HepG2 (cell line): ENCODE data around the gene ST14. TPM values are rescaled to one million over a fixed set of nuclear protein-coding genes. Genes with fewer than 3 reads are reported as not detected.

Experiments
- CBX2 ChIP-seq, 2 experiments: fragments of 200-600 bp in 1 of 2; sonication (generic); formaldehyde crosslinking in 1 of 2; IDR thresholded peaks; 2 replicates each; pipeline versions ENCODE4 v1.7.0 to v1.8.1; 2018 to 2022; ENCODE audit warnings: low read depth in 2 of 2, low read length in 1 of 2, mild to moderate bottlenecking in 1 of 2, missing genetic modification reagents in 1 of 2
- ESRRA ChIP-seq: sonication (generic); formaldehyde crosslinking; IDR thresholded peaks from 2 replicates; pipeline ENCODE4 v1.5.1; 2020; ENCODE audit warnings: mild to moderate bottlenecking, low read depth, missing genetic modification reagents
- FOSL2 ChIP-seq: sonication (generic); formaldehyde crosslinking; IDR thresholded peaks from 2 replicates; pipeline ENCODE4 v1.4.0; 2020; ENCODE audit warnings: missing genetic modification reagents
- FOXC1 ChIP-seq: sonication (generic); formaldehyde crosslinking; IDR thresholded peaks from 2 replicates; pipeline ENCODE4 v1.8.0; 2022; ENCODE audit warnings: mild to moderate bottlenecking, missing genetic modification reagents, borderline replicate concordance
- IRX3 ChIP-seq: sonication (generic); formaldehyde crosslinking; IDR thresholded peaks from 2 replicates; pipeline ENCODE4 v1.8.1; 2023; ENCODE audit warnings: mild to moderate bottlenecking, low read depth, missing genetic modification reagents, borderline replicate concordance
- MAFF ChIP-seq: IDR thresholded peaks from 2 replicates; pipeline ENCODE4 v1.6.1; 2011; ENCODE audit warnings: low read depth, low read length, improper control_type of control experiment
- PPARG ChIP-seq: conservative IDR thresholded peaks from 2 replicates; pipeline ENCODE4 v1.6.1; 2016; ENCODE audit warnings: missing biosample characterization, missing genetic modification reagents
- RBM22 ChIP-seq: fragments of 200-400 bp; formaldehyde crosslinking; optimal IDR thresholded peaks from 2 replicates; pipeline ENCODE3; 2017; ENCODE audit warnings: mild to moderate bottlenecking, low read length, moderate library complexity
- RXRB ChIP-seq: IDR thresholded peaks from 2 replicates; pipeline ENCODE4 v1.6.1; 2016; ENCODE audit warnings: borderline replicate concordance, missing genetic modification reagents, missing compliant biosample characterization
- SALL1 ChIP-seq: sonication (generic); formaldehyde crosslinking; IDR thresholded peaks from 2 replicates; pipeline ENCODE4 v1.8.0; 2022; ENCODE audit warnings: mild to moderate bottlenecking, missing genetic modification reagents
- STAG1 ChIP-seq: sonication (generic); formaldehyde crosslinking; IDR thresholded peaks from 2 replicates; pipeline ENCODE4 v1.4.0; 2020; ENCODE audit warnings: missing genetic modification reagents
- ZEB1 ChIP-seq: IDR thresholded peaks from 2 replicates; pipeline ENCODE4 v1.6.1; 2012; ENCODE audit warnings: mild to moderate bottlenecking, low read depth, inconsistent platforms; ENCODE audit not compliant: insufficient replicate concordance
- ZNF331 ChIP-seq: sonication (generic); formaldehyde crosslinking; IDR thresholded peaks from 2 replicates; pipeline ENCODE4 v1.4.0; 2020; ENCODE audit warnings: missing genetic modification reagents
- polyA plus RNA-seq, 8 experiments: library from polyadenylated mRNA; depleted of rRNA in 3 of 8; stranded (reverse) in 7 of 8; unstranded in 1 of 8; fragments of >200 nt; fragmentation: Illumina TruSeq in 4 of 8; extraction: Trizol in 4 of 8; gene quantifications; 2 replicates each; pipeline versions ENCODE4 v1.2.1 to v1.2.3, GENCODE V29; 2011 to 2016; ENCODE audit warnings: low read depth in 4 of 8, missing spikeins in 1 of 8, mixed read lengths in 1 of 8; ENCODE audit not compliant: insufficient read depth in 1 of 8
- total RNA-seq, 5 experiments: library from RNA; depleted of rRNA; stranded (reverse); fragments of >200 nt; fragmentation: Illumina TruSeq; extraction: Trizol; gene quantifications; 2 replicates each; pipeline ENCODE4 v1.2.3, GENCODE V29; 2016; ENCODE audit warnings: low read depth in 1 of 5
- TF ChIP-seq, protein P1 (sequence below): sonication (generic); formaldehyde crosslinking; IDR thresholded peaks from 2 replicates; pipeline ENCODE4 v1.4.0; 2020; ENCODE audit warnings: missing genetic modification reagents
- TF ChIP-seq, protein P2 (sequence below): sonication (generic); formaldehyde crosslinking; conservative IDR thresholded peaks from 2 replicates; pipeline ENCODE4 v1.4.0; 2020; ENCODE audit warnings: missing genetic modification reagents
- TF ChIP-seq, protein P3 (sequence below): fragments of 450-650 bp; IDR thresholded peaks from 2 replicates; pipeline ENCODE4 v1.6.1; 2016
- TF ChIP-seq, protein P4 (sequence below): sonication (generic); formaldehyde crosslinking; IDR thresholded peaks from 2 replicates; pipeline ENCODE4 v1.5.0; 2020; ENCODE audit warnings: mild to moderate bottlenecking, missing genetic modification reagents, borderline replicate concordance
- TF ChIP-seq, protein P5 (sequence below): IDR thresholded peaks from 2 replicates; pipeline ENCODE4 v1.6.1; 2016; ENCODE audit warnings: missing compliant biosample characterization, missing genetic modification reagents, borderline replicate concordance

Gene ST14
- total and polyA plus RNA-seq, 2 of the 13 experiments (the other 11 are each of a cell fraction or from before 2014, with no cell fraction given), result 0.88 to 1.4 TPM

DNA sequence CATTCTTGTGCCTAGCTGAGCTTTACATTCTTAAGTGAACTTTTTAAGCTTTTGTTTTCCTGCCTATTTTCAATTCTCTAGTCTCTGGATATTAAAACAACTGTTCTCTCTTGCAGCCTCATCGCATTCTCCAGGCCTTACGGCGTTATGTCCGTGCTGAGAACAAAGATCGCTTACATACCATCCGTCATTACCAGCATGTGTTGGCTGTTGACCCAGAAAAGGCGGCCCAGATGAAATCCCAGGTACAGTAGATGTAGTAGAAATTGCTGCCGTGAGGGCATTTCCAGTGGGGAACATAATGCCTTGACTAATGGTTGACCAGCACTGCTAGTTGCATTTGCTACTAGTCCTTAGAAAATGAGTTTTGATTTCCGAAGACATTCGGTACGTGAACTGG, 29.7 kb upstream of the ST14 start (continued):
- TF ChIP-seq, protein P1, sequence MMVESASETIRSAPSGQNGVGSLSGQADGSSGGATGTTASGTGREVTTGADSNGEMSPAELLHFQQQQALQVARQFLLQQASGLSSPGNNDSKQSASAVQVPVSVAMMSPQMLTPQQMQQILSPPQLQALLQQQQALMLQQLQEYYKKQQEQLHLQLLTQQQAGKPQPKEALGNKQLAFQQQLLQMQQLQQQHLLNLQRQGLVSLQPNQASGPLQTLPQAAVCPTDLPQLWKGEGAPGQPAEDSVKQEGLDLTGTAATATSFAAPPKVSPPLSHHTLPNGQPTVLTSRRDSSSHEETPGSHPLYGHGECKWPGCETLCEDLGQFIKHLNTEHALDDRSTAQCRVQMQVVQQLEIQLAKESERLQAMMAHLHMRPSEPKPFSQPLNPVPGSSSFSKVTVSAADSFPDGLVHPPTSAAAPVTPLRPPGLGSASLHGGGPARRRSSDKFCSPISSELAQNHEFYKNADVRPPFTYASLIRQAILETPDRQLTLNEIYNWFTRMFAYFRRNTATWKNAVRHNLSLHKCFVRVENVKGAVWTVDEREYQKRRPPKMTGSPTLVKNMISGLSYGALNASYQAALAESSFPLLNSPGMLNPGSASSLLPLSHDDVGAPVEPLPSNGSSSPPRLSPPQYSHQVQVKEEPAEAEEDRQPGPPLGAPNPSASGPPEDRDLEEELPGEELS (CRISPR knock-in tag), result peak; percentile 48; the same call in 1 of the 2 replicates
- TF ChIP-seq SALL1 (CRISPR knock-in tag) (peak; percentile 63), STAG1 (peak; percentile 37; the same call in 1 of the 2 replicates), IRX3 (CRISPR knock-in tag) (no peak), PPARG (CRISPR knock-in tag) (peak; percentile 56; the same call in 1 of the 2 replicates), RBM22 (peak; percentile 44), RXRB (CRISPR knock-in tag) (peak; percentile 58; the same call in 1 of the 2 replicates), FOXC1 (CRISPR knock-in tag) (no peak), CBX2 (IDR thresholded peaks at IDR 0.05; ENCODE audit: low read depth, low read length) (no peak), CBX2 (CRISPR knock-in tag; IDR thresholded peaks at IDR 0.05; ENCODE audit: low read depth) (no peak), FOSL2 (CRISPR knock-in tag) (peak; percentile 39; the same call in 1 of the 2 replicates), ZEB1 (no peak), ZNF331 (CRISPR knock-in tag) (0 out of 2 replicates have a peak, but pooled peaks have one; percentile 11), MAFF (0 out of 2 replicates have a peak, but pooled peaks have one; percentile 12), ESRRA (CRISPR knock-in tag) (0 out of 2 replicates have a peak, but pooled peaks have one; percentile 29)
- TF ChIP-seq, protein P2, sequence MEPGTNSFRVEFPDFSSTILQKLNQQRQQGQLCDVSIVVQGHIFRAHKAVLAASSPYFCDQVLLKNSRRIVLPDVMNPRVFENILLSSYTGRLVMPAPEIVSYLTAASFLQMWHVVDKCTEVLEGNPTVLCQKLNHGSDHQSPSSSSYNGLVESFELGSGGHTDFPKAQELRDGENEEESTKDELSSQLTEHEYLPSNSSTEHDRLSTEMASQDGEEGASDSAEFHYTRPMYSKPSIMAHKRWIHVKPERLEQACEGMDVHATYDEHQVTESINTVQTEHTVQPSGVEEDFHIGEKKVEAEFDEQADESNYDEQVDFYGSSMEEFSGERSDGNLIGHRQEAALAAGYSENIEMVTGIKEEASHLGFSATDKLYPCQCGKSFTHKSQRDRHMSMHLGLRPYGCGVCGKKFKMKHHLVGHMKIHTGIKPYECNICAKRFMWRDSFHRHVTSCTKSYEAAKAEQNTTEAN, result 0 out of 2 replicates have a peak, but pooled peaks have one; percentile 29
- TF ChIP-seq, protein P3, sequence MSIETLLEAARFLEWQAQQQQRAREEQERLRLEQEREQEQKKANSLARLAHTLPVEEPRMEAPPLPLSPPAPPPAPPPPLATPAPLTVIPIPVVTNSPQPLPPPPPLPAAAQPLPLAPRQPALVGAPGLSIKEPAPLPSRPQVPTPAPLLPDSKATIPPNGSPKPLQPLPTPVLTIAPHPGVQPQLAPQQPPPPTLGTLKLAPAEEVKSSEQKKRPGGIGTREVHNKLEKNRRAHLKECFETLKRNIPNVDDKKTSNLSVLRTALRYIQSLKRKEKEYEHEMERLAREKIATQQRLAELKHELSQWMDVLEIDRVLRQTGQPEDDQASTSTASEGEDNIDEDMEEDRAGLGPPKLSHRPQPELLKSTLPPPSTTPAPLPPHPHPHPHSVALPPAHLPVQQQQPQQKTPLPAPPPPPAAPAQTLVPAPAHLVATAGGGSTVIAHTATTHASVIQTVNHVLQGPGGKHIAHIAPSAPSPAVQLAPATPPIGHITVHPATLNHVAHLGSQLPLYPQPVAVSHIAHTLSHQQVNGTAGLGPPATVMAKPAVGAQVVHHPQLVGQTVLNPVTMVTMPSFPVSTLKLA, result peak; percentile 72
- TF ChIP-seq, protein P4, sequence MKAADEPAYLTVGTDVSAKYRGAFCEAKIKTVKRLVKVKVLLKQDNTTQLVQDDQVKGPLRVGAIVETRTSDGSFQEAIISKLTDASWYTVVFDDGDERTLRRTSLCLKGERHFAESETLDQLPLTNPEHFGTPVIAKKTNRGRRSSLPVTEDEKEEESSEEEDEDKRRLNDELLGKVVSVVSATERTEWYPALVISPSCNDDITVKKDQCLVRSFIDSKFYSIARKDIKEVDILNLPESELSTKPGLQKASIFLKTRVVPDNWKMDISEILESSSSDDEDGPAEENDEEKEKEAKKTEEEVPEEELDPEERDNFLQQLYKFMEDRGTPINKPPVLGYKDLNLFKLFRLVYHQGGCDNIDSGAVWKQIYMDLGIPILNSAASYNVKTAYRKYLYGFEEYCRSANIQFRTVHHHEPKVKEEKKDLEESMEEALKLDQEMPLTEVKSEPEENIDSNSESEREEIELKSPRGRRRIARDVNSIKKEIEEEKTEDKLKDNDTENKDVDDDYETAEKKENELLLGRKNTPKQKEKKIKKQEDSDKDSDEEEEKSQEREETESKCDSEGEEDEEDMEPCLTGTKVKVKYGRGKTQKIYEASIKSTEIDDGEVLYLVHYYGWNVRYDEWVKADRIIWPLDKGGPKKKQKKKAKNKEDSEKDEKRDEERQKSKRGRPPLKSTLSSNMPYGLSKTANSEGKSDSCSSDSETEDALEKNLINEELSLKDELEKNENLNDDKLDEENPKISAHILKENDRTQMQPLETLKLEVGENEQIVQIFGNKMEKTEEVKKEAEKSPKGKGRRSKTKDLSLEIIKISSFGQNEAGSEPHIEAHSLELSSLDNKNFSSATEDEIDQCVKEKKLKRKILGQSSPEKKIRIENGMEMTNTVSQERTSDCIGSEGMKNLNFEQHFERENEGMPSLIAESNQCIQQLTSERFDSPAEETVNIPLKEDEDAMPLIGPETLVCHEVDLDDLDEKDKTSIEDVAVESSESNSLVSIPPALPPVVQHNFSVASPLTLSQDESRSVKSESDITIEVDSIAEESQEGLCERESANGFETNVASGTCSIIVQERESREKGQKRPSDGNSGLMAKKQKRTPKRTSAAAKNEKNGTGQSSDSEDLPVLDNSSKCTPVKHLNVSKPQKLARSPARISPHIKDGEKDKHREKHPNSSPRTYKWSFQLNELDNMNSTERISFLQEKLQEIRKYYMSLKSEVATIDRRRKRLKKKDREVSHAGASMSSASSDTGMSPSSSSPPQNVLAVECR, result peak; percentile 44; the same call in 1 of the 2 replicates
- TF ChIP-seq, protein P5, sequence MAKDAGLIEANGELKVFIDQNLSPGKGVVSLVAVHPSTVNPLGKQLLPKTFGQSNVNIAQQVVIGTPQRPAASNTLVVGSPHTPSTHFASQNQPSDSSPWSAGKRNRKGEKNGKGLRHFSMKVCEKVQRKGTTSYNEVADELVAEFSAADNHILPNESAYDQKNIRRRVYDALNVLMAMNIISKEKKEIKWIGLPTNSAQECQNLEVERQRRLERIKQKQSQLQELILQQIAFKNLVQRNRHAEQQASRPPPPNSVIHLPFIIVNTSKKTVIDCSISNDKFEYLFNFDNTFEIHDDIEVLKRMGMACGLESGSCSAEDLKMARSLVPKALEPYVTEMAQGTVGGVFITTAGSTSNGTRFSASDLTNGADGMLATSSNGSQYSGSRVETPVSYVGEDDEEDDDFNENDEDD (CRISPR knock-in tag), result peak; percentile 49; the same call in 1 of the 2 replicates
